Stomach (tissue), 9 donors: ENCODE results near the gene FAM151A. TPM values are rescaled to one million over a fixed set of nuclear protein-coding genes. Genes with fewer than 3 reads are reported as not detected.

Source experiments
- DNase-seq, 2 donors: peaks; one replicate each; pipeline versions ENCODE4 v3.0.0 to v3.0.0-alpha.2; 2013 to 2019
- H3K27ac ChIP-seq, 5 donors: fragments of 200-600 bp in 4 of 5; sonication (generic) in 4 of 5; one replicate each; pipeline ENCODE4 v1.5.1; 2013 to 2019; ENCODE audit warnings: mild to moderate bottlenecking in 1 of 5, moderate library complexity in 1 of 5
- H3K27me3 ChIP-seq, 3 donors: fragments of 200-600 bp; sonication (generic); one replicate each; pipeline ENCODE4 v1.5.1; 2017 to 2019; ENCODE audit warnings: mixed run types in 1 of 3
- H3K36me3 ChIP-seq, 4 donors: fragments of 200-600 bp; sonication (generic); 1 replicate in 3 of 4; 2 replicates in 1 of 4; pipeline ENCODE4 v1.5.1; 2016 to 2019
- H3K4me1 ChIP-seq, 4 donors: fragments of 200-600 bp; sonication (generic); one replicate each; pipeline ENCODE4 v1.5.1; 2016 to 2019
- H3K4me3 ChIP-seq, 4 donors: fragments of 200-600 bp; sonication (generic) in 3 of 4; one replicate each; pipeline ENCODE4 v1.5.1; 2016 to 2019; ENCODE audit warnings: mild to moderate bottlenecking in 1 of 4
- H3K9me3 ChIP-seq, 4 donors: fragments of 200-600 bp; sonication (generic); one replicate each; pipeline ENCODE4 v1.5.1; 2016 to 2019
- EP300 ChIP-seq: sonication (generic); formaldehyde crosslinking; IDR thresholded peaks from one replicate; pipeline ENCODE4 v1.6.1; 2017; ENCODE audit warnings: antibody characterized with exemption
- POLR2A ChIP-seq, 4 donors: fragments of 450-650 bp; IDR thresholded peaks; one replicate each; pipeline ENCODE4 v1.6.1; 2016; ENCODE audit warnings: antibody characterized with exemption in 4 of 4, control low read depth in 2 of 4, mild to moderate bottlenecking in 1 of 4, moderate library complexity in 1 of 4
- POLR2AphosphoS5 ChIP-seq, 3 donors: sonication (generic); formaldehyde crosslinking; IDR thresholded peaks; one replicate each; pipeline ENCODE4 v1.6.1; 2016; ENCODE audit warnings: antibody characterized with exemption in 3 of 3
- WGBS, 5 donors: extraction: QIAGEN DNeasy Blood & Tissue Kit in 3 of 5; methylation state at CpG; one replicate each; pipeline versions ENCODE4 v1.1.5 to v1.1.7; 2013 to 2018; 5-methylcytosine and 5-hydroxymethylcytosine counted together
- intact Hi-C: fragments of 100-400 bp; cut with DNase I; formaldehyde crosslinking; loops from one replicate; pipeline ENCODE4 v1.15.1; 2023; ENCODE audit warnings: low total_unique reads
- polyA plus RNA-seq, 3 donors: library from polyadenylated mRNA; stranded (reverse); fragments of 200-250 nt; gene quantifications; one replicate each; pipeline ENCODE4 v1.2.3, GENCODE V29; 2013
- total RNA-seq, 5 donors: library from RNA; depleted of rRNA; stranded (reverse); fragments of >200 nt; gene quantifications; one replicate each; pipeline versions ENCODE4 v1.1.0 to v1.2.3, GENCODE V29; 2014 to 2016
- TF ChIP-seq, protein P1 (sequence below), 7 experiments: fragments of 450-650 bp in 4 of 7; fragments of 200-600 bp in 3 of 7; sonication (generic) in 3 of 7; IDR thresholded peaks; one replicate each; pipeline ENCODE4 v1.5.1; 2016 to 2019; ENCODE audit warnings: antibody characterized with exemption in 7 of 7, control low read depth in 2 of 7, mild to moderate bottlenecking in 1 of 7
- donor health status: healthy with polysubstance abuse.
- donor health status: Bipolar disorder and iron deficiency.
- donor health status: healthy.

FAM151A gene
- total and polyA plus RNA-seq, 8 donors: 0.15 to 0.73 (median 0.25) TPM; not detected in 5

DNA sequence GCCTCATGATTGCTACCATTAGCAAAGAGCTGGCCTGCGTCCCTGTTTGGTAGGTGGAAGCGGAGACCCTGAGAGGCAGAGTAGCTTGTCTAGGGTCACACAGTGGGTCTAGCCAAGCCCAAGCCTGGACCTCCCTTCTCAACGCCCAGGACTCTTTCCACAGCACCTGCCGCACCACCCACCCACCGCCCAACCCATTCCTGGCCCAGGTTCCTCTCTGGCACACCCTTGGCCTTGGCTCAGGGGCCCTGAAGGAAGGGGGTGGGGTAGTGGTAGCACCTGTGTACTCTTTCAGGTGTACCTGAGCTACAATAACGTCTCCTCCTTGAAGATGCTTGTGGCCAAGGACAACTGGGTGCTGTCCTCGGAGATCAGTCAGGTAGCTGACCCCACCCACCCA lies 19.3 kb downstream of the FAM151A start:
- no peak overlapping the region for H3K27ac ChIP-seq
- H3K4me3 ChIP-seq: no peak overlapping the region
- no peak for DNase-seq

DNA sequence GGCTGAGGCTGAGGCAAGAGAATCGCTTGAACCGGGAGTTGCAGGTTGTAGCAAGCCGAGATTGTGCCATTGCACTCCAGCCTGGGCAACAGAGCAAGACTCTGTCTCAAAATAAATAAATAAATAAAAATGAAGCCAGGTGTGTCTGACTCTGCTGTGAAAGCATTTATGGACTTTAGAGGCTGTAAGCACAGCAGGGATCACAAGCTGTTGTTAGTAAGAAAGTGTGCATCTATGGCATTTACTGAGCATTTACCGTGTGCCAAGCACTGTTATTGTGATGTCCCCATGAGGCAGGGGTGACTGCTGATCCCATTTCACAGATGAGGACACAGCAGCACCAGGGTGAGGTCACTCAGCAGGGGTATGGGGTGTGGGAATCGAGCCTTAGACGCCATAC lies 20.1 kb downstream of the FAM151A start:
- Histone ChIP-seq H3K27ac (no peak overlapping the region), H3K4me1 (no peaks in the 10 kb centered on the region), H3K27me3 (no peaks in the 10 kb centered on the region), H3K9me3 (no peaks in the 10 kb centered on the region), H3K36me3 (peaks cover 12 to 92% (median 66%) of the 10 kb centered on the region in 4 donors), H3K4me3 (no peak overlapping the region)
- 91 to 98% (median 94%) methylated on average over 6 of the region's 6 CpGs for WGBS, 5 donors
- no peak for DNase-seq
- intact Hi-C loops: no loop called here
- no peak for TF ChIP-seq POLR2AphosphoS5 (IDR thresholded peaks at IDR 0.05)
- TF ChIP-seq, protein P1, sequence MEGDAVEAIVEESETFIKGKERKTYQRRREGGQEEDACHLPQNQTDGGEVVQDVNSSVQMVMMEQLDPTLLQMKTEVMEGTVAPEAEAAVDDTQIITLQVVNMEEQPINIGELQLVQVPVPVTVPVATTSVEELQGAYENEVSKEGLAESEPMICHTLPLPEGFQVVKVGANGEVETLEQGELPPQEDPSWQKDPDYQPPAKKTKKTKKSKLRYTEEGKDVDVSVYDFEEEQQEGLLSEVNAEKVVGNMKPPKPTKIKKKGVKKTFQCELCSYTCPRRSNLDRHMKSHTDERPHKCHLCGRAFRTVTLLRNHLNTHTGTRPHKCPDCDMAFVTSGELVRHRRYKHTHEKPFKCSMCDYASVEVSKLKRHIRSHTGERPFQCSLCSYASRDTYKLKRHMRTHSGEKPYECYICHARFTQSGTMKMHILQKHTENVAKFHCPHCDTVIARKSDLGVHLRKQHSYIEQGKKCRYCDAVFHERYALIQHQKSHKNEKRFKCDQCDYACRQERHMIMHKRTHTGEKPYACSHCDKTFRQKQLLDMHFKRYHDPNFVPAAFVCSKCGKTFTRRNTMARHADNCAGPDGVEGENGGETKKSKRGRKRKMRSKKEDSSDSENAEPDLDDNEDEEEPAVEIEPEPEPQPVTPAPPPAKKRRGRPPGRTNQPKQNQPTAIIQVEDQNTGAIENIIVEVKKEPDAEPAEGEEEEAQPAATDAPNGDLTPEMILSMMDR (IDR thresholded peaks at IDR 0.05): no peak
- no peak for TF ChIP-seq EP300
- no peak for TF ChIP-seq POLR2A (IDR thresholded peaks at IDR 0.05)

More for the DNA sequence above, 19.3 kb downstream of the FAM151A start:
- WGBS, 5 donors: 48 to 81% (median 79%) methylated on average over 4 to 7 of the region's 7 CpGs
- TF ChIP-seq POLR2AphosphoS5 (IDR thresholded peaks at IDR 0.05) (no peak), EP300 (no peak), POLR2A (IDR thresholded peaks at IDR 0.05) (no peak)
- TF ChIP-seq, protein P1 (IDR thresholded peaks at IDR 0.05): no peak
- peaks cover 12 to 95% (median 68%) of the 10 kb centered on the region in 4 donors for H3K36me3 ChIP-seq
- intact Hi-C loops: no loop called here
- H3K27me3 ChIP-seq: no peaks in the 10 kb centered on the region
- no peaks in the 10 kb centered on the region for H3K4me1 ChIP-seq
- no peaks in the 10 kb centered on the region for H3K9me3 ChIP-seq

DNA sequence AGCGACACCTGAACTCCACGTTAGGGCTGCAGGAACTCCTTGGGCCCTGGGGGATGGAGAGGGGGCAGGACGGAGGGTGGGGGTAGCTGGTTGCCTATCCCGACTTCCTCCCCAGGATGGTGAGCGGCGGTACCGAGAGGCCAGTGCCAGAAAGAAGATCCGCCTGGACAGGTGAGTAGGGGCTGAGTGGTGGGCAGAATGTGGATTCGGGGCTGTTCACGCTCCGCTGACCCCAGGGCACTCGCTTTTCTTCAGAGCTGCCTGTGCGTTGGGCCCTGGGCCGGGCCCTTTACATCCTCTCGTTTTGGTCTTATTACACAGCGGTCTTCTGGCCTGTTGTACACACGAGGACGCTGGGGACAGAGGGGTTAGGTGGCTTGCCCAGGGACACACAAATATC lies 20.8 kb downstream of the FAM151A start:
- WGBS, 5 donors: 90 to 97% (median 92%) methylated on average over 17 to 18 of the region's 18 CpGs
- H3K27me3 ChIP-seq: no peaks in the 10 kb centered on the region
- H3K9me3 ChIP-seq: no peaks in the 10 kb centered on the region
- DNase-seq: no peak
- peaks cover 15 to 92% (median 67%) of the 10 kb centered on the region in 4 donors for H3K36me3 ChIP-seq
- no peaks in the 10 kb centered on the region for H3K4me1 ChIP-seq
- TF ChIP-seq POLR2AphosphoS5 (IDR thresholded peaks at IDR 0.05) (no peak), EP300 (no peak), POLR2A (IDR thresholded peaks at IDR 0.05) (no peak)
- TF ChIP-seq, protein P1 (IDR thresholded peaks at IDR 0.05): no peak
- intact Hi-C loops: no loop called here
- no peak overlapping the region for H3K4me3 ChIP-seq
- no peak overlapping the region for H3K27ac ChIP-seq

DNA sequence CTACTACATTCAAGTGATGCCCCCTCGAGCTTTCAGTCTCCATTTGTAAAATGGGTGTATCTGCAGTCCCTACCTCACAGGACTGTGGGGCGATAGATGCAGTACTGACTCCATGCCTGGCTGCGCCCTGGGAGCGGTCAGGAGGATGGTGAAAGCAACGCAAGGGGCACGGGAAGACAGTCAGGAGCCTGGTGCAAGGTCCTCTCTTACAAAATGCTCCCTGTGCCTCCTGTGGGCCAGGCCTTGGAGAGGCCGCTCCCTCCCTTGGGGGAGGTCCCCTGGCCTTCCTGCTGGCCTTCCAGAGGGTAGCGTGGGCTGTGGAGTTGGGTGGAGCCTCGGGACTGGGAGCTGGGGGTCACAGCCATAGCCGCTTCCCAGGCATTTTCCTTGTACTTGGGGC lies 21.6 kb downstream of the FAM151A start:
- H3K27me3 ChIP-seq: no peaks in the 10 kb centered on the region
- no peak for TF ChIP-seq POLR2A (IDR thresholded peaks at IDR 0.05)
- no peak for TF ChIP-seq POLR2AphosphoS5 (IDR thresholded peaks at IDR 0.05)
- no peak for TF ChIP-seq EP300
- TF ChIP-seq, protein P1 (IDR thresholded peaks at IDR 0.05): no peak
- H3K4me3 ChIP-seq: no peak overlapping the region
- DNase-seq: no peak
- H3K4me1 ChIP-seq: no peaks in the 10 kb centered on the region
- no peak overlapping the region for H3K27ac ChIP-seq
- intact Hi-C loops: no loop called here
- no peaks in the 10 kb centered on the region for H3K9me3 ChIP-seq
- 81 to 97% (median 89%) methylated on average over 8 to 10 of the region's 10 CpGs for WGBS, 5 donors
- peaks cover 11 to 92% (median 69%) of the 10 kb centered on the region in 4 donors for H3K36me3 ChIP-seq
